Stimulated activated naive CD8-positive, alpha-beta T cell treated with anti-CD3 and anti-CD28 coated beads, Interleukin-15, Interleukin-2, amounts not matched to agents 100 U/mL and 50 U/mL, for 24 hours (primary cell): ENCODE results near the gene TREML4.
A peak's percentile ranks its signal among the peaks of the same experiment; 100 is the strongest.
"Not testable (repeated sequence)": the region's sequence is repeated elsewhere in the genome, so short reads cannot be mapped to it uniquely, and the experiment has no call there.

Source experiments
- ATAC-seq: fragments of 150-1000 bp; cut with Tn5 transposase; one replicate; pipeline ENCODE4 v1.10.0; 2021
- DNase-seq: peaks from one replicate; pipeline ENCODE4 v3.0.0; 2021

TREML4 gene

GRCh38 chr6:41228096-41228495 lies at the start of gene TREML4:
Gene TREML4 (plus strand): TSS chr6:41228349. CDS start chr6:41228428, 79 bp downstream.
- no peak for DNase-seq
- ATAC-seq = no peak

GRCh38 chr6:41179163-41179562 lies 49.0 kb upstream of the TREML4 start:
- ATAC-seq (no peak), DNase-seq (no peak)

- ATAC-seq (no peak), DNase-seq (no peak)
These were observed 46.6 kb upstream of the TREML4 start for GRCh38 chr6:41181566-41181965.

- DNase-seq = peak; percentile 37
- peak; percentile 80 for ATAC-seq
These were observed 45.8 kb upstream of the TREML4 start for GRCh38 chr6:41182069-41183034.

- ATAC-seq (no peak), DNase-seq (no peak)
These were observed 43.4 kb upstream of the TREML4 start for GRCh38 chr6:41184761-41185160.

- ATAC-seq (no peak), DNase-seq (no peak)
These were observed 42.1 kb upstream of the TREML4 start for GRCh38 chr6:41186031-41186562.

- DNase-seq (no peak), ATAC-seq (no peak)
These were observed 39.9 kb upstream of the TREML4 start for GRCh38 chr6:41187924-41188886.

GRCh38 chr6:41189046-41189445 lies 39.1 kb upstream of the TREML4 start:
- DNase-seq, ATAC-seq: not testable (repeated sequence)

GRCh38 chr6:41189967-41190366 lies 38.2 kb upstream of the TREML4 start:
- DNase-seq = no peak
- ATAC-seq = no peak

- DNase-seq (no peak), ATAC-seq (no peak)
These were observed 37.4 kb upstream of the TREML4 start for GRCh38 chr6:41190791-41191190.

- peak; percentile 15 for ATAC-seq
- DNase-seq = peak; percentile 55
These were observed 36.6 kb upstream of the TREML4 start for GRCh38 chr6:41191569-41191968.

GRCh38 chr6:41193171-41193734 lies 34.9 kb upstream of the TREML4 start:
- ATAC-seq (no peak), DNase-seq (no peak)

- ATAC-seq (no peak), DNase-seq (no peak)
These were observed 34.3 kb upstream of the TREML4 start for GRCh38 chr6:41193884-41194283.

GRCh38 chr6:41194386-41194785 lies 33.8 kb upstream of the TREML4 start:
- ATAC-seq = no peak
- DNase-seq = no peak

GRCh38 chr6:41197234-41197633 lies 30.9 kb upstream of the TREML4 start:
- DNase-seq (no peak), ATAC-seq (no peak)

GRCh38 chr6:41199552-41200246 lies 28.4 kb upstream of the TREML4 start:
- ATAC-seq (peak; percentile 66), DNase-seq (peak; percentile 26)

- ATAC-seq (peak; percentile 20), DNase-seq (peak; percentile 66)
These were observed 27.8 kb upstream of the TREML4 start for GRCh38 chr6:41200296-41200900.

GRCh38 chr6:41200901-41201763 lies 27.0 kb upstream of the TREML4 start, which contains the start of gene TREML2:
Gene TREML2 (minus strand): TSS chr6:41201149. CDS start chr6:41201008, 141 bp downstream.
- ATAC-seq = peak; percentile 65

GRCh38 chr6:41201764-41202173 lies 26.4 kb upstream of the TREML4 start:
- DNase-seq (no peak), ATAC-seq (no peak)

More at GRCh38 chr6:41200901-41201763, 27.0 kb upstream of the TREML4 start, which contains the start of gene TREML2:
- peak; percentile 52 for DNase-seq

GRCh38 chr6:41204156-41204555 lies 24.0 kb upstream of the TREML4 start:
- ATAC-seq (no peak), DNase-seq (no peak)
